Caco-2 (cell line): ENCODE data around the gene AHDC1. TPM values are rescaled to one million over a fixed set of nuclear protein-coding genes. Genes with fewer than 3 reads are reported as not detected.
"Not testable (repeated sequence)": the region's sequence is repeated elsewhere in the genome, so short reads cannot be mapped to it uniquely, and the experiment has no call there.

Experiments used
- BruUV-seq: library from RNA; stranded (reverse); fragments of 400-500 nt; replicated peaks from 2 replicates; lab custom pipeline; 2021; lab: Mats Ljungman, UMichigan
- CTCF ChIA-PET: fragments of 300-600 bp; sonication (Branson Sonifier 250); formaldehyde crosslinking; loops from one replicate; lab custom pipeline; 2022; ENCODE audit warnings: antibody characterized with exemption; lab: Charles Lee
- POLR2A ChIA-PET: fragments of 300-600 bp; sonication (Branson Sonifier 250); formaldehyde crosslinking; loops from one replicate; lab custom pipeline; 2022; ENCODE audit warnings: antibody characterized with exemption; lab: Charles Lee
- DNase-seq, 2 experiments: peaks; one replicate each; pipeline versions ENCODE4 v3.0.0 to v3.0.0-alpha.2; 2020 to 2022
- H3K27me3 ChIP-seq: replicated peaks from 2 replicates; pipeline ENCODE4 v1.6.0; 2011; ENCODE audit warnings: low read length; ENCODE audit not compliant: control insufficient read depth, insufficient read depth
- H3K36me3 ChIP-seq: 2 replicates; pipeline ENCODE4 v1.5.1; 2011; ENCODE audit warnings: low read length; ENCODE audit not compliant: control insufficient read depth, insufficient read depth
- H3K4me1 ChIP-seq: fragments of 250-450 bp; sonication (Bioruptor Pico); 2 replicates; pipeline ENCODE4 v1.5.1; 2020; ENCODE audit warnings: mild to moderate bottlenecking
- H3K4me3 ChIP-seq: 2 replicates; pipeline ENCODE4 v1.5.1; 2011; ENCODE audit warnings: low read depth, mild to moderate bottlenecking, control low read depth, low read length
- H3K9me3 ChIP-seq: fragments of 250-450 bp; sonication (Bioruptor Pico); 2 replicates; pipeline ENCODE4 v1.5.1; 2020; ENCODE audit warnings: mild to moderate bottlenecking, moderate library complexity
- H3K27ac Mint-ChIP-seq: one replicate; pipeline ENCODE4 v1.8.0; 2022; ENCODE audit warnings: mixed read lengths; ENCODE audit not compliant: unreplicated experiment
- H3K27me3 Mint-ChIP-seq: one replicate; pipeline ENCODE4 v1.8.0; 2022; ENCODE audit warnings: mixed read lengths; ENCODE audit not compliant: insufficient read depth, unreplicated experiment
- H3K36me3 Mint-ChIP-seq: one replicate; pipeline ENCODE4 v1.8.0; 2022; ENCODE audit warnings: mild to moderate bottlenecking, mixed read lengths; ENCODE audit not compliant: insufficient read depth, unreplicated experiment
- H3K4me1 Mint-ChIP-seq: one replicate; pipeline ENCODE4 v1.8.0; 2022; ENCODE audit warnings: low read depth, mixed read lengths; ENCODE audit not compliant: unreplicated experiment
- H3K4me3 Mint-ChIP-seq: one replicate; pipeline ENCODE4 v1.8.0; 2022; ENCODE audit warnings: mild to moderate bottlenecking, moderate library complexity, mixed read lengths; ENCODE audit not compliant: unreplicated experiment
- H3K9me3 Mint-ChIP-seq: one replicate; pipeline ENCODE4 v1.8.0; 2022; ENCODE audit warnings: mixed read lengths; ENCODE audit not compliant: unreplicated experiment
- CTCF ChIP-seq, 2 experiments: fragments of 200-600 bp in 1 of 2; IDR thresholded peaks; 1 replicate in 1 of 2; 2 replicates in 1 of 2; pipeline versions ENCODE4 v1.5.1 to v1.8.0; 2011 to 2022; ENCODE audit warnings: antibody characterized with exemption in 1 of 2, control low read depth in 1 of 2, inconsistent platforms in 1 of 2, low read depth in 1 of 2, low read length in 1 of 2, mild to moderate bottlenecking in 1 of 2, moderate library complexity in 1 of 2; ENCODE audit not compliant: insufficient read depth in 1 of 2, severe bottlenecking in 1 of 2, unreplicated experiment in 1 of 2
- intact Hi-C: fragments of 100-400 bp; cut with micrococcal nuclease; formaldehyde crosslinking; loops from one replicate; pipeline ENCODE4 v1.10.0; 2022; ENCODE audit not compliant: unreplicated experiment
- total RNA-seq: library from RNA; stranded (reverse); gene quantifications from 2 replicates; pipeline ENCODE4 v1.2.3, GENCODE V29; 2022

The AHDC1 gene
- total RNA-seq, 1 experiment from 2014 or later, result 17.0 TPM

GRCh38 chr1:27622828-27623227, 18.9 kb upstream of the AHDC1 start:
- H3K36me3 Mint-ChIP-seq, result no peaks in the 10 kb centered on the region
- no peaks in the 10 kb centered on the region for H3K9me3 ChIP-seq

GRCh38 chr1:27621051-27621920, 17.3 kb upstream of the AHDC1 start:
- CTCF ChIA-PET, result interaction anchor here (0.7 kb wide), 1 partner anchor 42 kb away, joined by 6 read pairs; no protein-coding TSS in a partner anchor
- intact Hi-C loops, result no loop called here
- Histone ChIP-seq H3K4me1 (no peaks in the 10 kb centered on the region), H3K4me3 (no peak overlapping the region), H3K9me3 (no peaks in the 10 kb centered on the region), H3K27me3 (no peaks in the 10 kb centered on the region), H3K36me3 (no peaks in the 10 kb centered on the region)
- Mint-ChIP-seq H3K27me3 (peaks cover 2% of the 10 kb centered on the region), H3K36me3 (no peaks in the 10 kb centered on the region), H3K4me3 (no peak overlapping the region), H3K9me3 (no peaks in the 10 kb centered on the region), H3K27ac (no peak overlapping the region), H3K4me1 (no peaks in the 10 kb centered on the region)
- no TSS peak for BruUV-seq
- POLR2A ChIA-PET, result no interaction called here
- no peak for DNase-seq
- TF ChIP-seq CTCF (IDR thresholded peaks at IDR 0.05; ENCODE audit: insufficient read depth in 1 of 2, low read depth in 1 of 2, low read length in 1 of 2, severe bottlenecking in 1 of 2, unreplicated experiment in 1 of 2), result no peak

More at GRCh38 chr1:27622828-27623227, 18.9 kb upstream of the AHDC1 start:
- ChIA-PET CTCF (no interaction called here), POLR2A (no interaction called here)
- Mint-ChIP-seq H3K4me3 (no peak overlapping the region), H3K4me1 (no peaks in the 10 kb centered on the region), H3K9me3 (no peaks in the 10 kb centered on the region), H3K27me3 (peaks cover 2% of the 10 kb centered on the region), H3K27ac (no peak overlapping the region)
- no peaks in the 10 kb centered on the region for H3K27me3 ChIP-seq
- BruUV-seq, result no TSS peak
- DNase-seq, result no peak
- no peaks in the 10 kb centered on the region for H3K4me1 ChIP-seq
- TF ChIP-seq CTCF (IDR thresholded peaks at IDR 0.05; ENCODE audit: insufficient read depth in 1 of 2, low read depth in 1 of 2, low read length in 1 of 2, severe bottlenecking in 1 of 2, unreplicated experiment in 1 of 2), result no peak
- no peak overlapping the region for H3K4me3 ChIP-seq
- intact Hi-C loops, result no loop called here
- no peaks in the 10 kb centered on the region for H3K36me3 ChIP-seq

GRCh38 chr1:27619782-27620438, 16.0 kb upstream of the AHDC1 start:
- DNase-seq, H3K4me3 Mint-ChIP-seq, H3K4me1 ChIP-seq, CTCF ChIA-PET, H3K27me3 Mint-ChIP-seq, H3K4me1 Mint-ChIP-seq, H3K36me3 Mint-ChIP-seq, H3K27me3 ChIP-seq, H3K4me3 ChIP-seq, BruUV-seq, intact Hi-C loops, H3K9me3 Mint-ChIP-seq, H3K9me3 ChIP-seq, H3K27ac Mint-ChIP-seq, H3K36me3 ChIP-seq, POLR2A ChIA-PET: not testable (repeated sequence)
